GM13976 (cell line): Measurements from ENCODE around the gene USH2A.

Source experiments
- DNase-seq: peaks from one replicate; pipeline ENCODE4 v3.0.0; 2012; ENCODE audit warnings: low spot score
- CTCF ChIP-seq: IDR thresholded peaks from 2 replicates; pipeline ENCODE4 v1.5.1; 2012; ENCODE audit warnings: borderline replicate concordance, mild to moderate bottlenecking; ENCODE audit not compliant: insufficient read depth; ENCODE audit errors: extremely low read depth, missing control alignments, control extremely low read depth
- in situ Hi-C: fragments of 300-500 bp; cut with MboI; formaldehyde crosslinking; loops from one replicate; pipeline ENCODE4 v1.12.0; 2022; ENCODE audit warnings: low sequenced_read_pairs, mixed read lengths, inconsistent platforms; ENCODE audit not compliant: unreplicated experiment

USH2A gene

DNA sequence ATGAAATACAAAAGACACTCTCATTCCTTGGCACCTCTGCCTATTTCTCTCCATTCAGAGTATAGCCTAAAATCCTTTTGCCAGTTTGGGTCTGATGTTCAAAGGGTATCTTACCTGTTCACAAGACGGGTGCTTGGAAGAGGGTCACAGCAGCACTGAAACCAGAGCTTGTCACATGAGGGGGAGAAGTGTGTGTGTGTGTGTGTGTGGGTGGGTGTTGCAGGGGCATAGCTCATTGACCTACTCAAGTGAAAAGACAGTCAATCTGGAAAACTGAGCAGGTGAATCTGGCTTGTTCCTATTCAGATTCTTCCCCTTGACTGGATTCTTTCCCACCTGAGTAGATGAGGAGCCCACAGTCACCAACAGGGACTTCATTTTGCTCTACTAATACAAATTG lies 792.2 kb downstream of the USH2A start:
- DNase-seq = no peak
- no peak for TF ChIP-seq CTCF
- in situ Hi-C loops = no loop called here

DNA sequence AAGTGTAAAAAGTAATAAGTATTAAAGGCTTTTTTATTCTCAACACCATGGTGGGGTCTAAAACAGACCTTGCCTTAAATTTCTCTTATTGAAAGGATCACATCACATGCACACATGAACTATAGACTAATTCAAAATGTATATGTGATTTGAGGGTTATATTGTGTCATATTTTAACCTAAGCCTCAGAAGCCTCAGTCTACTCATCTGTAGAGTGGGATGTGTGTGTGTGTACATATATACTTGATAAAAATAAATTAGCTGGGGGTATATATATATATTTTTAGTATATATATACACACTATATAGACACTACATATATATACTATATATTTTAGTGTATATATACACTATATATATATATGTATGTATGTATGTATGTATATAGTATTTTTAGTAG lies 797.3 kb downstream of the USH2A start:
- in situ Hi-C loops = no loop called here
- TF ChIP-seq CTCF = no peak
- DNase-seq = no peak

GRCh38 chr1:215623162-215623561 lies 800.1 kb downstream of the USH2A start:
- in situ Hi-C loops = no loop called here
- no peak for DNase-seq
- TF ChIP-seq CTCF = no peak

DNA sequence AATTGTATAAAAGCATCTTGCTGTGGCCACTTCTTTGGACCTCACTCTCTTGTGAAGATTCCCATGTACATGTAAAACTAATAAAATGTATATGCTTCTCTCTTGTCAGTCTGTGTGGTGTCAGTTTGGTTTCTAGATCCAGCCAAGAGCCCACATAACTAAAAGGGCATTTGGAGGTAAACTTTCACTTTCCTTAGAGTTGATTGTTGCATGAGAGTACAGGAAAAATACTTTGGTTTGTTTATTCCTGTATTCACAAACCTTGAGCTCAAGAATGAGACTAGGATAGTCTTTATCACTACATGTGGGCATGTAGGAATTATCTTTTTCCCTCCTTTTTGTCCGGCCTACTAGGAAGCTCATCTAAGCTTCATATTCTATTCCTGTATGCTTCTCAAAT lies 805.3 kb downstream of the USH2A start:
- in situ Hi-C loops = no loop called here
- no peak for DNase-seq
- no peak for TF ChIP-seq CTCF

GRCh38 chr1:215612391-215612790 lies 810.9 kb downstream of the USH2A start:
- in situ Hi-C loops = no loop called here
- no peak for TF ChIP-seq CTCF
- DNase-seq = no peak

DNA sequence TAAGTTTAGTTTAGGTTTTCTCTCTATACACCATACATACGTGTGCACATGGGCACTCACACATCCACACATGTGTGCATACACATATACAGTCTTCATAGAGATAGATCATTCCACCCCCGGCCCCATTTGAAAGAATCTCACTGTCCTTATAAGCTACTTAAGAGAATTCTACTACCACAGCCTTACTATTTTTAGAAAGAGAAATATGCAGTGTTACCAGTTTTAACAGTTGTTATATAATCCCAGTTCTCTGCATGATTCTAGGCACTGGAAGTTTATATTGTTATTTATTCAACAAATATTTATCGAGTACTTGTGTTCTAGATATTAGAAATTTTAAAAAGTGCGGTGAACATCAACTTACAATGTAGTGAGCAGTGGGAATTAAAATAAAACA lies 814.6 kb downstream of the USH2A start:
- in situ Hi-C loops = no loop called here
- TF ChIP-seq CTCF = no peak

GRCh38 chr1:215607412-215607811 lies 815.8 kb downstream of the USH2A start:
- in situ Hi-C loops = no loop called here
- DNase-seq = no peak
- no peak for TF ChIP-seq CTCF

More for the DNA sequence above, 814.6 kb downstream of the USH2A start:
- DNase-seq = no peak
